ENCODE results near the gene OR4D2.

- TF ChIP-seq CTCF (IDR thresholded peaks at IDR 0.05) (no peak), POLR2A (IDR thresholded peaks at IDR 0.05) (no peak)
Measured at GRCh38 chr17:58195518-58196123, 28.8 kb downstream of the OR4D2 start.
